Spleen (tissue), 11 donors: Measurements from ENCODE around the gene WWTR1. TPM values are rescaled to one million over a fixed set of nuclear protein-coding genes. Genes with fewer than 3 reads are reported as not detected.
A peak's percentile ranks its signal among the peaks of the same experiment; 100 is the strongest.

Experiments
- DNase-seq: peaks from one replicate; pipeline ENCODE4 v3.0.0-alpha.2; 2020
- H3K27ac ChIP-seq, 8 donors: fragments of 200-600 bp; sonication (generic) in 7 of 8; 1 replicate in 4 of 8; 2 replicates in 4 of 8; pipeline versions ENCODE4 v1.5.0 to v1.8.0; 2016 to 2021; ENCODE audit warnings: inconsistent platforms in 4 of 8, mild to moderate bottlenecking in 4 of 8, moderate library complexity in 1 of 8
- H3K27me3 ChIP-seq, 7 donors: fragments of 200-600 bp; sonication (generic) in 6 of 7; replicated peaks in 1 of 7; 1 replicate in 4 of 7; 2 replicates in 3 of 7; pipeline versions ENCODE4 v1.5.0 to v1.8.0; 2016 to 2021; ENCODE audit warnings: inconsistent platforms in 3 of 7, mild to moderate bottlenecking in 1 of 7
- H3K36me3 ChIP-seq, 6 donors: fragments of 200-600 bp; sonication (generic) in 5 of 6; 1 replicate in 4 of 6; 2 replicates in 2 of 6; pipeline versions ENCODE4 v1.5.0 to v1.8.0; 2016 to 2021; ENCODE audit warnings: inconsistent platforms in 2 of 6
- H3K4me1 ChIP-seq, 6 donors: fragments of 200-600 bp; sonication (generic) in 5 of 6; 1 replicate in 3 of 6; 2 replicates in 3 of 6; pipeline versions ENCODE4 v1.5.0 to v1.8.0; 2016 to 2021; ENCODE audit warnings: inconsistent platforms in 3 of 6
- H3K4me3 ChIP-seq, 8 donors: fragments of 200-600 bp; sonication (generic) in 7 of 8; 1 replicate in 4 of 8; 2 replicates in 4 of 8; pipeline versions ENCODE4 v1.5.0 to v1.8.0; 2016 to 2021; ENCODE audit warnings: inconsistent platforms in 4 of 8, mild to moderate bottlenecking in 4 of 8, moderate library complexity in 2 of 8
- H3K9me3 ChIP-seq, 8 donors: fragments of 200-600 bp; sonication (generic) in 7 of 8; 1 replicate in 4 of 8; 2 replicates in 4 of 8; pipeline versions ENCODE4 v1.5.0 to v1.8.0; 2016 to 2021; ENCODE audit warnings: inconsistent platforms in 4 of 8
- POLR2A ChIP-seq, 3 donors: fragments of 450-650 bp; IDR thresholded peaks; one replicate each; pipeline ENCODE4 v1.5.1; 2017; ENCODE audit warnings: antibody characterized with exemption in 3 of 3, mild to moderate bottlenecking in 1 of 3
- POLR2AphosphoS5 ChIP-seq, 3 donors: sonication (generic); formaldehyde crosslinking; IDR thresholded peaks; one replicate each; pipeline ENCODE4 v1.5.1; 2017; ENCODE audit warnings: antibody characterized with exemption in 3 of 3
- WGBS, 5 donors: extraction: QIAGEN DNeasy Blood & Tissue Kit in 3 of 5; methylation state at CpG; one replicate each; pipeline versions ENCODE4 v1.1.5 to v1.1.7; 2013 to 2018; 5-methylcytosine and 5-hydroxymethylcytosine counted together
- intact Hi-C: fragments of 100-400 bp; cut with DNase I; formaldehyde crosslinking; loops from one replicate; pipeline ENCODE4 v1.15.0; 2023; ENCODE audit warnings: low total_unique reads
- polyA plus RNA-seq, 3 donors: library from polyadenylated mRNA; stranded (reverse); fragments of 200-250 nt; gene quantifications; one replicate each; pipeline ENCODE4 v1.2.1, GENCODE V29; 2013
- total RNA-seq, 7 donors: library from RNA; depleted of rRNA in 3 of 7; stranded (reverse); fragments of >200 nt in 3 of 7; fragmentation: NEBNext Ultra II Directional in 4 of 7; extraction: Animal tissue kit (Norgen Biotek cat#: 25700) in 4 of 7; gene quantifications; one replicate each; pipeline versions ENCODE4 v1.1.0 to v1.2.1, GENCODE V29; 2016 to 2021
- TF ChIP-seq, protein P1 (sequence below), 11 experiments: fragments of 200-600 bp in 7 of 11; fragments of 450-650 bp in 4 of 11; sonication (generic) in 4 of 11; IDR thresholded peaks in 8 of 11; conservative IDR thresholded peaks in 3 of 11; 1 replicate in 7 of 11; 2 replicates in 4 of 11; pipeline versions ENCODE4 v1.4.0 to v1.8.0; 2016 to 2021; ENCODE audit warnings: antibody characterized with exemption in 11 of 11, inconsistent platforms in 4 of 11, mild to moderate bottlenecking in 1 of 11
- donor health status: healthy with polysubstance abuse.
- donor health status: DM: no; HTN: no; CAD: no; lungs with moderate emphysema.
- donor health status: DM: no; HTN: no; CAD: no.
- donor health status: Bipolar disorder and iron deficiency.
- donor health status: healthy.
- donor health status: DM: no; HTN: no; CAD: no.
- donor health status: DM: yes; HTN: yes; CAD: no.

The WWTR1 gene
- total and polyA plus RNA-seq, 10 donors, result 8.4 to 70.6 (median 57.0) TPM

- TF ChIP-seq, protein P1, sequence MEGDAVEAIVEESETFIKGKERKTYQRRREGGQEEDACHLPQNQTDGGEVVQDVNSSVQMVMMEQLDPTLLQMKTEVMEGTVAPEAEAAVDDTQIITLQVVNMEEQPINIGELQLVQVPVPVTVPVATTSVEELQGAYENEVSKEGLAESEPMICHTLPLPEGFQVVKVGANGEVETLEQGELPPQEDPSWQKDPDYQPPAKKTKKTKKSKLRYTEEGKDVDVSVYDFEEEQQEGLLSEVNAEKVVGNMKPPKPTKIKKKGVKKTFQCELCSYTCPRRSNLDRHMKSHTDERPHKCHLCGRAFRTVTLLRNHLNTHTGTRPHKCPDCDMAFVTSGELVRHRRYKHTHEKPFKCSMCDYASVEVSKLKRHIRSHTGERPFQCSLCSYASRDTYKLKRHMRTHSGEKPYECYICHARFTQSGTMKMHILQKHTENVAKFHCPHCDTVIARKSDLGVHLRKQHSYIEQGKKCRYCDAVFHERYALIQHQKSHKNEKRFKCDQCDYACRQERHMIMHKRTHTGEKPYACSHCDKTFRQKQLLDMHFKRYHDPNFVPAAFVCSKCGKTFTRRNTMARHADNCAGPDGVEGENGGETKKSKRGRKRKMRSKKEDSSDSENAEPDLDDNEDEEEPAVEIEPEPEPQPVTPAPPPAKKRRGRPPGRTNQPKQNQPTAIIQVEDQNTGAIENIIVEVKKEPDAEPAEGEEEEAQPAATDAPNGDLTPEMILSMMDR (IDR thresholded peaks at IDR 0.05 in 8 of 11, conservative IDR thresholded peaks at IDR 0.05 in 3 of 11), result no peak
- TF ChIP-seq POLR2A (IDR thresholded peaks at IDR 0.05), result no peak
- no peak for TF ChIP-seq POLR2AphosphoS5 (IDR thresholded peaks at IDR 0.05)
- WGBS, 5 donors, result 69 to 87% (median 73%) methylated on average over 9 of the region's 9 CpGs
- no peak for DNase-seq
- Histone ChIP-seq H3K36me3 (peaks cover 0 to under 1% (median 0%) of the 10 kb centered on the region in 6 donors), H3K4me3 (no peak overlapping the region), H3K27me3 (no peaks in the 10 kb centered on the region), H3K4me1 (peaks cover 0 to 8% (median 3%) of the 10 kb centered on the region in 6 donors), H3K27ac (peak overlapping the region in 5 of 8 donors; percentile 18 to 44 (median 42)), H3K9me3 (no peaks in the 10 kb centered on the region)
- intact Hi-C loops, result no loop called here
Observed at GRCh38 chr3:149547413-149547812, 110.4 kb downstream of the WWTR1 start.

DNA sequence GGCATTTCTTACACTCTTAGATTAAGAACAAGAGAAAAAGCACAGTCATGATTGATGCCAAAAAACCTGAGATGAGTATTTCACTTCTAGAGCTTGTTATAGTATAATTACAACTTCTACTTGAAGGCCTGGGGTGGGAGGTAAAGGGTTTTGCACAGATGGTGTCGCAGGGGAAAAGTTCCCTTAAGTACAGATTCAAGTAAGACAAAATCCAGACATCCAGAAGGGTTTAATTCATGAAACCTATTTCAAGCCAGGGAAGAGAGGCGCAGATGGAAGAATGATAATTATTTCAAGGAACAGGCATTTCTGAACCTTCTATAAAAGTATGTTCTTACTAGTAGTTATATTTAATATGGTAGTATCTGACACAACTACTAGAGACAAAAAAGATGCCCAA lies 112.8 kb downstream of the WWTR1 start:
- peaks cover 0 to 11% (median 0%) of the 10 kb centered on the region in 6 donors for H3K36me3 ChIP-seq
- TF ChIP-seq, protein P1 (IDR thresholded peaks at IDR 0.05 in 8 of 11, conservative IDR thresholded peaks at IDR 0.05 in 3 of 11), result no peak
- TF ChIP-seq POLR2AphosphoS5 (IDR thresholded peaks at IDR 0.05), result no peak
- TF ChIP-seq POLR2A (IDR thresholded peaks at IDR 0.05), result no peak
- H3K4me1 ChIP-seq, result peaks cover 0 to 8% (median 3%) of the 10 kb centered on the region in 6 donors
- no peak for DNase-seq
- H3K4me3 ChIP-seq, result no peak overlapping the region
- 82 to 96% (median 92%) methylated on average over 2 of the region's 2 CpGs for WGBS, 5 donors
- H3K27me3 ChIP-seq, result no peaks in the 10 kb centered on the region
- H3K9me3 ChIP-seq, result no peaks in the 10 kb centered on the region
- H3K27ac ChIP-seq, result no peak overlapping the region
- intact Hi-C loops, result no loop called here

DNA sequence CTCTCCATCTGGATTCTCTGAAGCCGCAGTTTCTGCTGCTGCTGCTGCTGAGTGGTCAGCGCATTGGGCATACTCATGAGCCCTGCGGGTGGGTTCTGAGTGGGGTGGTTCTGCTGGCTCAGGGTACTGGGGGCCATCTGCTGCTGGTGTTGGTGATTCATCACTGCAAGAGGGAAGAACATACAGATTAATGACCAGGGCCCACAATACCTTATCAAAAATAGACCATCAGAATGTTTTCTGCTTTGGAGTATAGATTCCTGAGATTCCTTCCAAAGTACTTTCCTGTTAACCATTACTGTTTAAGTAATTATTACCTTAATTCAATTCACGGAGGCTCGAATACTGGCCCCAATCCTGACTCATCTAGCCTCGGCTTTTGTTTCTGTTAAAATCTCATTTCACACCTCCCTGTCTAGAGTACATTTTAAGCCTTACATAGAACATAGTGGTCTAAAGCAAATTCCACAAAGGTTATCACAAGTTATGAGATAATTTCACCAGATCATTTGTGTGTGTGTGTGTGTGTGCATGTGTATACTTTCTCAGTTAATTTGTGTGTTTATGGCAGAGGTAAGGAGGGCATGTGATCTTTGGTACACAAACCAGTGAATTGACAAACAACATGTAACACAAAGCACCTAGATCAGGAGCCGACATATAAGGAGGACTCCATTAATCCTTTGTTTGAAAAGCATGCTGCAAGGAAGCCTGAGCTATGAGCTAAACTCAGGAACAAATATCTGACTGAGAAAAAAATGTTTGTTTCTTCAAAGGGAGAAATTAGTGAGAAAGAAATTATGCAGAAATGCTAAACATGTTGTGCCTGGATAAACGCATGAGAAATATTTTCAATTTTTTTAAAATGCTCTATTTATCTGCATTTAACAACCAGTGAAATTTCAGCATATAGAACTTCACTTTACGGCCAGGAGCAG lies 115.2 kb downstream of the WWTR1 start:
- H3K4me3 ChIP-seq, result no peak overlapping the region
- no peaks in the 10 kb centered on the region for H3K27me3 ChIP-seq
- H3K27ac ChIP-seq, result no peak overlapping the region
- no peaks in the 10 kb centered on the region for H3K9me3 ChIP-seq
- TF ChIP-seq POLR2AphosphoS5 (IDR thresholded peaks at IDR 0.05), result no peak
- no peak for TF ChIP-seq POLR2A (IDR thresholded peaks at IDR 0.05)
- 88 to 95% (median 92%) methylated on average over 9 of the region's 9 CpGs for WGBS, 5 donors
- DNase-seq, result no peak
- H3K4me1 ChIP-seq, result peaks cover 0 to 9% (median under 1%) of the 10 kb centered on the region in 6 donors
- intact Hi-C loops, result no loop called here
- H3K36me3 ChIP-seq, result peaks cover 0 to 11% (median 0%) of the 10 kb centered on the region in 6 donors

DNA sequence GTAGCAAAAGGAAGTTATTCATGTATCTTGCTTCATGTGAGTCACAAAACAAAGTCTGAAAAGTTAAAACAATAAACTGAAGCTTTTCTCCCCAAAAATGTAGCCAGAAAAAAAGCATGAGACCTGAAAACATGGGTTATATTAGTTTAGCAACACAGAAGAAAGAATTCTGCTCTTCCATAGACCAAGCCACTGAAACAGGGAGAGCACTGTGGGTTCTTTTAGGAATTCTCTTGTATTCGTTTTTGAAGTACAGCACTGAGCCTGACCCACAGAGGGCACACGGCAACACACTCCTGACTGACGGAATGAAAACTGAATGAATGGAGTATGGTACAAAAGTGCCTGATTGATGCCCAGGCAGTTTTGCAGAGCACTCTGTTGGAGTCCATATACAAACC lies 116.7 kb downstream of the WWTR1 start:
- H3K27ac ChIP-seq, result no peak overlapping the region
- TF ChIP-seq POLR2A (IDR thresholded peaks at IDR 0.05), result no peak
- no peak for TF ChIP-seq POLR2AphosphoS5 (IDR thresholded peaks at IDR 0.05)
- TF ChIP-seq, protein P1 (IDR thresholded peaks at IDR 0.05 in 8 of 11, conservative IDR thresholded peaks at IDR 0.05 in 3 of 11), result no peak
- H3K27me3 ChIP-seq, result no peaks in the 10 kb centered on the region
- peaks cover 0 to 13% (median 5%) of the 10 kb centered on the region in 6 donors for H3K4me1 ChIP-seq
- peaks cover 0 to 11% (median 0%) of the 10 kb centered on the region in 6 donors for H3K36me3 ChIP-seq
- no peak overlapping the region for H3K4me3 ChIP-seq
- no peaks in the 10 kb centered on the region for H3K9me3 ChIP-seq
- no peak for DNase-seq
- intact Hi-C loops, result no loop called here
- WGBS, 5 donors, result 65 to 80% (median 71%) methylated on average over 3 of the region's 3 CpGs
